Right ventricle myocardium inferior (tissue), 1 donor: ENCODE measurements around the gene TMEM132E. TPM values are rescaled to one million over a fixed set of nuclear protein-coding genes. Genes with fewer than 3 reads are reported as not detected.

Experiments
- ATAC-seq: fragments of 200-7000 bp; cut with Tn5 transposase; one replicate; pipeline ENCODE4 v1.9.1; 2020; ENCODE audit warnings: mild to moderate bottlenecking, moderate library complexity
- DNase-seq: peaks from one replicate; pipeline ENCODE4 v3.0.0; 2021; ENCODE audit errors: missing footprints
- intact Hi-C: fragments of 100-400 bp; cut with DNase I; formaldehyde crosslinking; loops from one replicate; pipeline ENCODE4 v1.11.0; 2022
- total RNA-seq: library from RNA; stranded (reverse); fragmentation: NEBNext Ultra II Directional; extraction: Animal tissue kit (Norgen Biotek cat#: 25700); gene quantifications from one replicate; pipeline ENCODE4 v1.2.1, GENCODE V29; 2021
- donor health status: DM: no; HTN: yes; CAD: no; lungs with severe emphysema.

Gene TMEM132E
- total RNA-seq, 1 donor from 2014 or later, result not detected

- ATAC-seq (no peak), DNase-seq (no peak)
- intact Hi-C loops, result no loop called here
Measured at GRCh38 chr17:34586346-34586846, 7.0 kb downstream of the TMEM132E start.

GRCh38 chr17:34588266-34588665 lies 8.9 kb downstream of the TMEM132E start:
- ATAC-seq, result no peak
- intact Hi-C loops, result no loop called here
- no peak for DNase-seq

GRCh38 chr17:34589120-34589965 lies 10.0 kb downstream of the TMEM132E start:
- DNase-seq (no peak), ATAC-seq (no peak)
- intact Hi-C loops, result no loop called here

GRCh38 chr17:34592002-34592401 lies 12.6 kb downstream of the TMEM132E start:
- DNase-seq, result no peak

GRCh38 chr17:34596920-34597319 lies 17.5 kb downstream of the TMEM132E start:
- DNase-seq (no peak), ATAC-seq (no peak)
- intact Hi-C loops, result no loop called here

More at GRCh38 chr17:34592002-34592401, 12.6 kb downstream of the TMEM132E start:
- intact Hi-C loops, result no loop called here
- no peak for ATAC-seq

GRCh38 chr17:34598161-34598776 lies 18.9 kb downstream of the TMEM132E start:
- intact Hi-C loops, result no loop called here
- DNase-seq (no peak), ATAC-seq (no peak)

- intact Hi-C loops, result no loop called here
- ATAC-seq (no peak), DNase-seq (no peak)
Measured at GRCh38 chr17:34601416-34601815, 22.0 kb downstream of the TMEM132E start.

- no peak for DNase-seq
- intact Hi-C loops, result no loop called here
- no peak for ATAC-seq
Measured at GRCh38 chr17:34603974-34604373, 24.6 kb downstream of the TMEM132E start.

GRCh38 chr17:34606763-34607162 lies 27.4 kb downstream of the TMEM132E start:
- DNase-seq, result peak; percentile 1
- ATAC-seq, result no peak
- intact Hi-C loops, result no loop called here

- DNase-seq (no peak), ATAC-seq (no peak)
- intact Hi-C loops, result no loop called here
Measured at GRCh38 chr17:34607917-34608316, 28.5 kb downstream of the TMEM132E start.

- DNase-seq (no peak), ATAC-seq (no peak)
- intact Hi-C loops, result no loop called here
Measured at GRCh38 chr17:34609210-34609609, 29.8 kb downstream of the TMEM132E start.

- ATAC-seq, result no peak
- intact Hi-C loops, result no loop called here
Measured at GRCh38 chr17:34610039-34610438, 30.7 kb downstream of the TMEM132E start.

GRCh38 chr17:34610506-34610905 lies 31.1 kb downstream of the TMEM132E start:
- intact Hi-C loops, result no loop called here
- ATAC-seq (no peak), DNase-seq (no peak)

More at GRCh38 chr17:34610039-34610438, 30.7 kb downstream of the TMEM132E start:
- DNase-seq, result no peak

- intact Hi-C loops, result no loop called here
- ATAC-seq, result no peak
Measured at GRCh38 chr17:34613064-34614019, 34.0 kb downstream of the TMEM132E start.

GRCh38 chr17:34614698-34615097 lies 35.3 kb downstream of the TMEM132E start:
- ATAC-seq, result no peak
- DNase-seq, result no peak
- intact Hi-C loops, result no loop called here

More at GRCh38 chr17:34613064-34614019, 34.0 kb downstream of the TMEM132E start:
- no peak for DNase-seq

- intact Hi-C loops, result no loop called here
- ATAC-seq (no peak), DNase-seq (no peak)
Measured at GRCh38 chr17:34615326-34615725, 35.9 kb downstream of the TMEM132E start.

- intact Hi-C loops, result no loop called here
- no peak for DNase-seq
- no peak for ATAC-seq
Measured at GRCh38 chr17:34616148-34616547, 36.8 kb downstream of the TMEM132E start.

- no peak for DNase-seq
- ATAC-seq, result no peak
- intact Hi-C loops, result no loop called here
Measured at GRCh38 chr17:34617398-34617797, 38.0 kb downstream of the TMEM132E start.

- intact Hi-C loops, result no loop called here
- DNase-seq (no peak), ATAC-seq (no peak)
Measured at GRCh38 chr17:34619687-34620217, 40.4 kb downstream of the TMEM132E start.
